Neural progenitor cell (in vitro differentiated cells): ENCODE data around the gene NPEPL1. TPM values are rescaled to one million over a fixed set of nuclear protein-coding genes. Genes with fewer than 3 reads are reported as not detected.

ENCODE experiments used
- DNase-seq: peaks from one replicate; pipeline ENCODE4 v3.0.0-alpha.2; 2016; ENCODE audit warnings: low spot score
- H2AFZ ChIP-seq: fragments of 200-600 bp; sonication (generic); replicated peaks from 2 replicates; pipeline ENCODE4 v1.6.1; 2016; ENCODE audit warnings: antibody characterized with exemption
- H3F3A ChIP-seq: fragments of 200-600 bp; sonication (generic); 2 replicates; pipeline ENCODE4 v1.6.1; 2016; ENCODE audit warnings: antibody characterized with exemption, low read depth
- H3K27ac ChIP-seq: fragments of 200-600 bp; sonication (generic); 2 replicates; pipeline ENCODE4 v1.5.1; 2016; ENCODE audit warnings: mild to moderate bottlenecking
- H3K27me3 ChIP-seq: fragments of 200-600 bp; sonication (generic); 2 replicates; pipeline ENCODE4 v1.6.1; 2016; ENCODE audit warnings: mild to moderate bottlenecking, moderate library complexity
- H3K36me3 ChIP-seq: fragments of 200-600 bp; sonication (generic); 2 replicates; pipeline ENCODE4 v1.5.1; 2016
- H3K4me1 ChIP-seq: fragments of 200-600 bp; sonication (generic); 2 replicates; pipeline ENCODE4 v1.6.1; 2016; ENCODE audit warnings: mixed run types
- H3K4me2 ChIP-seq: fragments of 200-600 bp; sonication (generic); 2 replicates; pipeline ENCODE4 v1.6.1; 2016
- H3K4me3 ChIP-seq: fragments of 200-600 bp; sonication (generic); 2 replicates; pipeline ENCODE4 v1.5.1; 2016
- H3K79me2 ChIP-seq: fragments of 200-600 bp; sonication (generic); 2 replicates; pipeline ENCODE4 v1.6.1; 2016; ENCODE audit warnings: low read depth
- H3K9ac ChIP-seq: fragments of 200-600 bp; sonication (generic); 2 replicates; pipeline ENCODE4 v1.6.1; 2016
- H3K9me3 ChIP-seq: fragments of 200-600 bp; sonication (generic); 2 replicates; pipeline ENCODE4 v1.5.1; 2016; ENCODE audit warnings: low read depth
- H4K20me1 ChIP-seq: fragments of 200-600 bp; sonication (generic); 2 replicates; pipeline ENCODE4 v1.6.1; 2016; ENCODE audit warnings: low read depth
- H3K27ac Mint-ChIP-seq: 3 replicates; pipeline ENCODE4 v1.8.0; 2021; ENCODE audit warnings: mixed read lengths
- H3K27me3 Mint-ChIP-seq: 2 replicates; pipeline ENCODE4 v1.8.0; 2022; ENCODE audit warnings: low read depth, mild to moderate bottlenecking, inconsistent platforms, moderate library complexity, mixed read lengths; ENCODE audit not compliant: insufficient read depth
- H3K36me3 Mint-ChIP-seq: 3 replicates; pipeline ENCODE4 v1.8.0; 2021; ENCODE audit warnings: mixed read lengths
- H3K4me1 Mint-ChIP-seq: 3 replicates; pipeline ENCODE4 v1.8.0; 2021; ENCODE audit warnings: mixed read lengths
- H3K4me3 Mint-ChIP-seq: 3 replicates; pipeline ENCODE4 v1.8.0; 2021; ENCODE audit warnings: mild to moderate bottlenecking, moderate library complexity, mixed read lengths
- H3K9me3 Mint-ChIP-seq: 3 replicates; pipeline ENCODE4 v1.8.0; 2020; ENCODE audit warnings: mixed read lengths
- EZH2 ChIP-seq: fragments of 200-600 bp; sonication (generic); IDR thresholded peaks from 2 replicates; pipeline ENCODE4 v1.6.1; 2017; ENCODE audit warnings: antibody characterized with exemption, mild to moderate bottlenecking, moderate library complexity
- EZH2phosphoT487 ChIP-seq: fragments of 200-600 bp; sonication (generic); IDR thresholded peaks from 2 replicates; pipeline ENCODE4 v1.6.1; 2017; ENCODE audit warnings: antibody characterized with exemption
- total RNA-seq: library from RNA; depleted of rRNA; stranded (reverse); fragments of >200 nt; gene quantifications from 2 replicates; pipeline ENCODE4 v1.2.3, GENCODE V29; 2015; ENCODE audit warnings: low replicate concordance
- TF ChIP-seq, protein P1 (sequence below): fragments of 200-600 bp; sonication (generic); IDR thresholded peaks from 2 replicates; pipeline ENCODE4 v1.5.1; 2017; ENCODE audit warnings: antibody characterized with exemption, mild to moderate bottlenecking

NPEPL1 gene
- total RNA-seq, 1 donor from 2014 or later: 10.9 TPM

DNA sequence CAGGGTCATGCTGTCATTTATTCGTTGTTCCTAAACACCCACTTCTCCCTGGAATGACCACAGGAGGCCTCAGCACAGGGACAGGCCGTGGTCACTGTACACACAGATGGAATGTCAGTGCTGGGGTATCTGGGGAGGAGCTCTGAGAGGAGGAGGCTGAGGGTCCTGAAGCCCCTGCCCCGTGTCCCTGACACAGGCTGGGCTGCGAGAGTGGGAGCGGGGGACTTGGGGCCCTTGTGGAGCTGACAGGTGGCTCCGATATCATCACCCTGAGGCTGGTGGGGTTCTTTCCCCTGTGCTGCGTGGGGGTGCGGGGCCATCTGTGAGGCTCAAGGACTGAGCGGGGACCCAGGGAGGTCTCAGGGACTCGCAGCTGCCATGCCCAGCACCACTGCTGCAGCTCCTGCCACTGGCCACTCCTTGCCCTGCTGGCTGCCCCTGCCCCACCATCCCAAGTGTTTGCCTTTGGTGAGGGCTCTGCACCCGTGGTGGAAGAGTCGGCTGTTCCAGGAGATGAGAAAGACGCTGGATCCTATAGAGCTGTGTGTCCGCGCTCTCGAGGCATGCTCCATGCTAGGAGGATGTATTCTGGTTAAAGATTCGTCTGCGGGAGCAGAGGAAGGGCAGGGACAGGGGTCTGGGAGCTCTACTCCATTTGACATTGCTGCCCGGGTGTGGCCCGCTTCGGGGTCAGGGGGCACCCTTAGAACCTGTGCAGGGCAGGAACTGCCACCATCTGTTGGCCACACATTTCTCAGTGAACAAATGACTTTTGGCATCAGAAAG lies 18.9 kb downstream of the NPEPL1 start:
- no peaks in the 10 kb centered on the region for H4K20me1 ChIP-seq
- peaks cover 6% of the 10 kb centered on the region for H3K36me3 Mint-ChIP-seq
- H3K4me3 Mint-ChIP-seq: no peak overlapping the region
- peaks cover 1% of the 10 kb centered on the region for H3K4me1 ChIP-seq
- no peak overlapping the region for H3K4me2 ChIP-seq
- peaks cover 8% of the 10 kb centered on the region for H3K4me1 Mint-ChIP-seq
- TF ChIP-seq EZH2phosphoT487 (no peak), EZH2 (no peak)
- TF ChIP-seq, protein P1, sequence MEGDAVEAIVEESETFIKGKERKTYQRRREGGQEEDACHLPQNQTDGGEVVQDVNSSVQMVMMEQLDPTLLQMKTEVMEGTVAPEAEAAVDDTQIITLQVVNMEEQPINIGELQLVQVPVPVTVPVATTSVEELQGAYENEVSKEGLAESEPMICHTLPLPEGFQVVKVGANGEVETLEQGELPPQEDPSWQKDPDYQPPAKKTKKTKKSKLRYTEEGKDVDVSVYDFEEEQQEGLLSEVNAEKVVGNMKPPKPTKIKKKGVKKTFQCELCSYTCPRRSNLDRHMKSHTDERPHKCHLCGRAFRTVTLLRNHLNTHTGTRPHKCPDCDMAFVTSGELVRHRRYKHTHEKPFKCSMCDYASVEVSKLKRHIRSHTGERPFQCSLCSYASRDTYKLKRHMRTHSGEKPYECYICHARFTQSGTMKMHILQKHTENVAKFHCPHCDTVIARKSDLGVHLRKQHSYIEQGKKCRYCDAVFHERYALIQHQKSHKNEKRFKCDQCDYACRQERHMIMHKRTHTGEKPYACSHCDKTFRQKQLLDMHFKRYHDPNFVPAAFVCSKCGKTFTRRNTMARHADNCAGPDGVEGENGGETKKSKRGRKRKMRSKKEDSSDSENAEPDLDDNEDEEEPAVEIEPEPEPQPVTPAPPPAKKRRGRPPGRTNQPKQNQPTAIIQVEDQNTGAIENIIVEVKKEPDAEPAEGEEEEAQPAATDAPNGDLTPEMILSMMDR: no peak
- H3K4me3 ChIP-seq: no peak overlapping the region
- H3K27me3 ChIP-seq: no peaks in the 10 kb centered on the region
- H3K9me3 ChIP-seq: no peaks in the 10 kb centered on the region
- no peak overlapping the region for H3K9ac ChIP-seq
- peaks cover 10% of the 10 kb centered on the region for H3K27me3 Mint-ChIP-seq
- H3K27ac Mint-ChIP-seq: no peak overlapping the region
- no peak overlapping the region for H3K27ac ChIP-seq
- no peaks in the 10 kb centered on the region for H3K36me3 ChIP-seq
- H3K9me3 Mint-ChIP-seq: no peaks in the 10 kb centered on the region
- no peak for DNase-seq
- no peaks in the 10 kb centered on the region for H3F3A ChIP-seq
- H3K79me2 ChIP-seq: no peaks in the 10 kb centered on the region
- no peak overlapping the region for H2AFZ ChIP-seq

DNA sequence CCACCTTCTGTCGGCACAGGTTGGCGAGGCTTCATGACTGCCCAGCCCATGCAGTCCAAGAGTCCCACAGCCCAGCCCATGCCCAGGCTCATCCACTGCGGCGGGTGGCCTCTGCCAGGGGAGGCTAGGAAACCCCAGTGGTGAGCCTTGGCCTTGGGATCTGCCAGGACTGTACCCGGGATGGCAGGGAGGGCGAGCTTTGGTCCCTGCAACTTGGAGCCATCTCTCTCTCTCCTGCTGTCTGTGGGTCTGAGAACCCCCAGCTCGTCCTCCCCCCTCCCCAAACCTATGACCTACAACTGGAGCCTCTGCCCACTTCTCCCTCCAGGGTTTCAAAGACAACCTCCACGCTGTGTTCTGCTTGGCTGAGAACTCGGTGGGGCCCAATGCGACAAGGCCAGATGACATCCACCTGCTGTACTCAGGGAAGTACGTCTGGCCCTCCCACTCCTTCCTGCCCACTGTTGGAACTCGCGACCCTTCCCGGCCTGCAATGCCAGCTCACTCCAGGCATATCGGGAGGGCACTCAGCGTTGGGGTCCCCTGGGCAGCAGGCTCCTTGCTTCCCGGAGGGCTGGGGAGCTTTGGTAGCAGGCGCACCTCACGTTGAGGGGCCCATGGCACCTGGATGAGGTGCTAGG lies 19.7 kb downstream of the NPEPL1 start:
- Histone ChIP-seq H3K4me1 (peaks cover 7% of the 10 kb centered on the region), H3K9ac (no peak overlapping the region), H3K4me3 (no peak overlapping the region), H3K9me3 (no peaks in the 10 kb centered on the region), H3F3A (no peaks in the 10 kb centered on the region), H4K20me1 (no peaks in the 10 kb centered on the region), H3K27me3 (no peaks in the 10 kb centered on the region), H2AFZ (no peak overlapping the region), H3K4me2 (no peak overlapping the region), H3K79me2 (no peaks in the 10 kb centered on the region), H3K27ac (no peak overlapping the region), H3K36me3 (no peaks in the 10 kb centered on the region)
- Mint-ChIP-seq H3K4me1 (peaks cover 14% of the 10 kb centered on the region), H3K27ac (no peak overlapping the region), H3K9me3 (no peaks in the 10 kb centered on the region), H3K27me3 (peaks cover 10% of the 10 kb centered on the region), H3K4me3 (no peak overlapping the region), H3K36me3 (peaks cover 6% of the 10 kb centered on the region)
- no peak for DNase-seq
- TF ChIP-seq, protein P1: no peak
- TF ChIP-seq EZH2 (no peak), EZH2phosphoT487 (no peak)

DNA sequence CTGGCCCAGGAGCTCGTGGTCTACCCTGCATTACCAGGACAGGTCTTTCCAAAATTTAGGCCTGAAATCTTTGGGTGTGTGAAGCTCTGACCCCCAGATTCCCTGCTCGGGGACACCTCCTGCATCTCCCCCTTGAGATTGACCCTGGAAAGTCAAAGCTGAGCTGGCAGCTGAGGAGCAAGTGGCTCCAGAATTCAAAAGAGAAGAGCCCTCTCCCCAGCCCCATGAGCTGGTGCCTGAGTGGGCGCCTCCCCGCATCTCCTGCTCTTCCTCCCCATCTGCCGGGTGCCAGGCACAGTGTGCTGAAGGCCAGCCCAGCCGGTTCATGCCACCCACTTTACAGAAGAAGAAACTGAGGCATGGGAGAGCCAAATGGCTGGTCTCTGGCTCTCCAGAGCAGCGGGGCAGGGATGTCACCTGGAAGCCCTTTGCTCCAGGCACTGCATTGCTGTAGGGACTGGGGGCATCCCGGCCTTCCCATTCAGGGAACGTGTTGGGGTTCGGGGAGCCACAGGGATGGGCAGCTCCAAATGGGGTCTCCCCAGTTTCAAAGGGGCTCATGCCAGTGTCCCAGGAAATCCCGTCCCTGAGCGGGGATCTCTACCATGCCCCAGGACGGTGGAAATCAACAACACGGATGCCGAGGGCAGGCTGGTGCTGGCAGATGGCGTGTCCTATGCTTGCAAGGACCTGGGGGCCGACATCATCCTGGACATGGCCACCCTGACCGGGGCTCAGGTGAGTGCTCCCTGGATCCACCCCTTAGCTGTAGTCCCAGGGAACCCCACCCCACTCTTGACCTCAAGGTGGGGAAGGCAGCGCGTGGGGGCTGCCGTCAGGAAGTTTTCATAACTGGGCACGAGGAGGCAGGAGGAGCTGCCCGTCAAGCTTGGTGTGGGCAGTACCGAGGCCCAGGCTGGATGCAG lies 20.5 kb downstream of the NPEPL1 start:
- Mint-ChIP-seq H3K27me3 (peaks cover 10% of the 10 kb centered on the region), H3K4me3 (no peak overlapping the region), H3K27ac (no peak overlapping the region), H3K9me3 (no peaks in the 10 kb centered on the region), H3K36me3 (peaks cover 6% of the 10 kb centered on the region), H3K4me1 (peaks cover 15% of the 10 kb centered on the region)
- DNase-seq: no peak
- Histone ChIP-seq H3K27me3 (no peaks in the 10 kb centered on the region), H4K20me1 (no peaks in the 10 kb centered on the region), H3K4me3 (no peak overlapping the region), H3F3A (no peaks in the 10 kb centered on the region), H2AFZ (no peak overlapping the region), H3K4me2 (no peak overlapping the region), H3K4me1 (peaks cover 7% of the 10 kb centered on the region), H3K79me2 (no peaks in the 10 kb centered on the region), H3K36me3 (no peaks in the 10 kb centered on the region), H3K27ac (no peak overlapping the region), H3K9ac (no peak overlapping the region), H3K9me3 (no peaks in the 10 kb centered on the region)
- no peak for TF ChIP-seq EZH2phosphoT487
- TF ChIP-seq EZH2: no peak
- TF ChIP-seq, protein P1: no peak
